Skeletal muscle tissue (tissue), 4 donors: ENCODE data around the gene ATF7IP. TPM values are rescaled to one million over a fixed set of nuclear protein-coding genes. Genes with fewer than 3 reads are reported as not detected.

Experiments
- H3K27ac ChIP-seq: one replicate; pipeline ENCODE4 v1.7.0; 2013; ENCODE audit warnings: mild to moderate bottlenecking, low read depth, low read length, inconsistent platforms
- H3K27me3 ChIP-seq, 3 donors: one replicate each; pipeline ENCODE4 v1.7.0; 2013; ENCODE audit warnings: low read length in 3 of 3; ENCODE audit not compliant: control insufficient read depth in 3 of 3, insufficient read depth in 3 of 3
- H3K36me3 ChIP-seq, 3 donors: one replicate each; pipeline ENCODE4 v1.7.0; 2013; ENCODE audit warnings: low read length in 3 of 3; ENCODE audit not compliant: control insufficient read depth in 3 of 3, insufficient read depth in 3 of 3
- H3K4me1 ChIP-seq, 3 donors: one replicate each; pipeline ENCODE4 v1.7.0; 2013; ENCODE audit warnings: low read length in 3 of 3, mild to moderate bottlenecking in 3 of 3; ENCODE audit not compliant: control insufficient read depth in 3 of 3, insufficient read depth in 3 of 3
- H3K4me3 ChIP-seq, 3 donors: one replicate each; pipeline ENCODE4 v1.7.0; 2013; ENCODE audit warnings: low read length in 3 of 3
- H3K9ac ChIP-seq, 3 donors: one replicate each; pipeline ENCODE4 v1.7.0; 2013; ENCODE audit warnings: low read length in 3 of 3, mild to moderate bottlenecking in 3 of 3, moderate library complexity in 2 of 3, low read depth in 1 of 3
- H3K9me3 ChIP-seq, 3 donors: one replicate each; pipeline ENCODE4 v1.7.0; 2013; ENCODE audit warnings: low read length in 3 of 3; ENCODE audit not compliant: control insufficient read depth in 3 of 3
- total RNA-seq: library from RNA; depleted of rRNA; stranded (reverse); fragments of >200 nt; gene quantifications from one replicate; pipeline ENCODE4 v1.2.3, GENCODE V29; 2014
- donor health status: Osteomylitis.

ATF7IP gene
- total RNA-seq, 1 donor from 2014 or later, result 32.9 TPM

DNA sequence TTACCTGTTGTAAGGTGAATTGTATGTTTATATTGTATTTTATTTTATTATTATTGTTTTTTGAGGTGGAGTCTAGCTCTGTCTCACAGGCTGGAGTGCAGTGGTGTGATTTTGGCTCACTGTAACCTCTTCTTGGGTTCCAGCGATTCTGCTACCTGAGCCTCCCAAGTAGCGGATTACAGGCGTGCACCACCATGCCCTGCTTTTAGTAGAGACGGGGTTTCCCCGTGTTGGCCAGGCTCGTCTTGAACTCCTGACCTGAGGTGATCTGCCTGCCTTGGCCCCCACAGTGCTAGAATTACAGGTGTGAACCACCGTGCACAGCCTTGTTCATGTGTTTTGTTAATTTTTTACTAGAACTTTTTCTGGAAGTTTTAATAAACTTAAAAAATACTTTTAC is 3.8 kb downstream of the ATF7IP start:
- Histone ChIP-seq H3K4me1 (peaks cover 0 to 3% (median 0%) of the 10 kb centered on the region in 3 donors), H3K27ac (no peak overlapping the region), H3K4me3 (no peak overlapping the region), H3K36me3 (no peaks in the 10 kb centered on the region), H3K27me3 (no peaks in the 10 kb centered on the region), H3K9me3 (no peaks in the 10 kb centered on the region), H3K9ac (no peak overlapping the region)

- Histone ChIP-seq H3K36me3 (no peaks in the 10 kb centered on the region), H3K9ac (no peak overlapping the region), H3K27ac (no peak overlapping the region), H3K9me3 (no peaks in the 10 kb centered on the region), H3K4me3 (no peak overlapping the region), H3K4me1 (peaks cover 0 to 3% (median 0%) of the 10 kb centered on the region in 3 donors), H3K27me3 (no peaks in the 10 kb centered on the region)
Measured at GRCh38 chr12:14373217-14373616, 7.7 kb downstream of the ATF7IP start.

GRCh38 chr12:14379508-14379907 is 14.0 kb downstream of the ATF7IP start:
- Histone ChIP-seq H3K9ac (no peak overlapping the region), H3K27ac (no peak overlapping the region), H3K36me3 (no peaks in the 10 kb centered on the region), H3K4me1 (peaks cover 0 to 11% (median 3%) of the 10 kb centered on the region in 3 donors), H3K27me3 (no peaks in the 10 kb centered on the region), H3K9me3 (peaks cover 2 to 3% (median 3%) of the 10 kb centered on the region in 3 donors), H3K4me3 (no peak overlapping the region)

- Histone ChIP-seq H3K27ac (peak overlapping the region; percentile 33), H3K9ac (no peak overlapping the region), H3K4me1 (peaks cover 0 to 11% (median 3%) of the 10 kb centered on the region in 3 donors), H3K4me3 (peak overlapping the region; percentile 34 to 64 (median 34)), H3K36me3 (no peaks in the 10 kb centered on the region), H3K27me3 (no peaks in the 10 kb centered on the region), H3K9me3 (peaks cover 0 to 3% (median 0%) of the 10 kb centered on the region in 3 donors)
Measured at GRCh38 chr12:14384783-14385638, 19.5 kb downstream of the ATF7IP start.

GRCh38 chr12:14387219-14387871 is 21.9 kb downstream of the ATF7IP start:
- Histone ChIP-seq H3K27me3 (no peaks in the 10 kb centered on the region), H3K9ac (no peak overlapping the region), H3K27ac (no peak overlapping the region), H3K36me3 (no peaks in the 10 kb centered on the region), H3K9me3 (no peaks in the 10 kb centered on the region), H3K4me3 (no peak overlapping the region), H3K4me1 (peaks cover 3 to 11% (median 4%) of the 10 kb centered on the region in 3 donors)

DNA sequence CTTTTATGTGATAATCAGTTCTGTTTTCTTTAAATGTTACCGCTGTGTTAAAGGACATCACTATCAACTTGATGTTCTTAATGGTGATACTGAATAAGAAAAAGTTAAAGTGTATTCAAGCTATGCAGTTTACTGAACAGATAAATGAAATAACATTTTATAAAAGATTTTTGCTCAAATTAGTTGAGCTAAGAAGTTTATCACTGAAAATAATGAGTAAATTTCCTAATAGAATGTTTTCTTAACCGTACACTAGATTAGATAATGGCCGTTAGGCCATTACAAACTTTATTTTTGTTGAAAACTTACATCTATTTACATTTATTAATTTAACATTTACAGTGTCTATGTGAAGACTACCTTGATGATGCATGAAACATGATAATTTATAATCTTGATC is 25.0 kb downstream of the ATF7IP start:
- Histone ChIP-seq H3K27me3 (no peaks in the 10 kb centered on the region), H3K4me1 (peaks cover 0 to 8% (median 4%) of the 10 kb centered on the region in 3 donors), H3K4me3 (no peak overlapping the region), H3K27ac (no peak overlapping the region), H3K9me3 (no peaks in the 10 kb centered on the region), H3K36me3 (no peaks in the 10 kb centered on the region), H3K9ac (no peak overlapping the region)

GRCh38 chr12:14390870-14391530 is 25.5 kb downstream of the ATF7IP start:
- H3K9ac ChIP-seq, result no peak overlapping the region
- H3K4me3 ChIP-seq, result no peak overlapping the region
- H3K27ac ChIP-seq, result no peak overlapping the region
- H3K4me1 ChIP-seq, result peaks cover 0 to 10% (median 4%) of the 10 kb centered on the region in 3 donors
- no peaks in the 10 kb centered on the region for H3K9me3 ChIP-seq
- no peaks in the 10 kb centered on the region for H3K27me3 ChIP-seq
- H3K36me3 ChIP-seq, result no peaks in the 10 kb centered on the region

- no peak overlapping the region for H3K27ac ChIP-seq
- H3K4me1 ChIP-seq, result peaks cover 0 to 11% (median 4%) of the 10 kb centered on the region in 3 donors
- H3K27me3 ChIP-seq, result no peaks in the 10 kb centered on the region
- H3K4me3 ChIP-seq, result peak overlapping the region in 1 of 3 donors; percentile 61
- no peaks in the 10 kb centered on the region for H3K9me3 ChIP-seq
- peak overlapping the region in 1 of 3 donors; percentile 34 for H3K9ac ChIP-seq
- H3K36me3 ChIP-seq, result no peaks in the 10 kb centered on the region
Measured at GRCh38 chr12:14393751-14394150, 28.3 kb downstream of the ATF7IP start.

DNA sequence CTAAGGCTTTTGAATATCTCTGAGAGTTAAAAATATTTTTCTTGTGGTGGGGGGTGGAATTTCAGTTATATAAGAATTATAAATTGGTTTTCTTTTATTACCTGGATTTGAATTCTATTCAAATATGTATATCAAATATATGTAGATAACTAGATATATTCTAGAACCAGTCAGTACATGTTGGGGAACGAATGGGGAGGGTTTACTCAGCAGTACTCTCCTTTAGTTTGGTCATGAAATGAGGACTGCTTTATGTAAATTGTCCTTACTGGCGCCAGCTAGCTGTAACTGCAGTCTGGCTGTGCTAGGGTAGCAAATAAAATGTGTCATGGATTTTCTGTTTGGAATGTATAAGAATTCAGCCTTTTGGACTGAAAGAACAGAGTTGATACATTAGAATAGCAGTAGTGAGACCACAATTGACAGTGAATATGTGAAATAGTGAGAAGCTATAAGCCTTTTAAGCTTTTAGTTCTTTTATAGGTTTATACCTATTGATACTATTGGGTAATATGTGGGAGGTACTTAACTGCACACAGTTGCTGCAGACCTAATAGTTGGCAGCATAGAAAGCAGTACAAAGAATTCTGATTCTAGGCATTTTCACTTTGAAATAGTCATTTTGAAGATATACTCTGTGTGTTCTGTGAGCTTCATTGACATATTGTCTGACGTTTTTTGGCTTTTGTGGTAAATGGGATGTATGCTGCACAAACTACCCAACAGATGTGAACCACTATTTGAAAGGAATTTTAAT is 29.0 kb downstream of the ATF7IP start:
- H3K4me1 ChIP-seq, result peaks cover 0 to 11% (median 4%) of the 10 kb centered on the region in 3 donors
- H3K27ac ChIP-seq, result no peak overlapping the region
- no peaks in the 10 kb centered on the region for H3K36me3 ChIP-seq
- H3K27me3 ChIP-seq, result no peaks in the 10 kb centered on the region
- H3K9ac ChIP-seq, result peak overlapping the region in 1 of 3 donors; percentile 34
- H3K4me3 ChIP-seq, result peak overlapping the region in 2 of 3 donors; percentile 17 to 61
- peaks cover 0 to 3% (median 0%) of the 10 kb centered on the region in 3 donors for H3K9me3 ChIP-seq
